Breast epithelium (tissue), 3 donors: ENCODE measurements around the gene TST.

Source experiments
- POLR2A ChIP-seq: fragments of 450-650 bp; IDR thresholded peaks from one replicate; pipeline ENCODE4 v1.6.1; 2016; ENCODE audit warnings: antibody characterized with exemption, mild to moderate bottlenecking, moderate library complexity
- POLR2AphosphoS5 ChIP-seq, 3 donors: sonication (generic); formaldehyde crosslinking; IDR thresholded peaks; one replicate each; pipeline ENCODE4 v1.6.1; 2017; ENCODE audit warnings: antibody characterized with exemption in 3 of 3
- TF ChIP-seq, protein P1 (sequence below), 3 donors: fragments of 450-650 bp; IDR thresholded peaks; one replicate each; pipeline ENCODE4 v1.5.1; 2016 to 2017; ENCODE audit warnings: antibody characterized with exemption in 3 of 3, mild to moderate bottlenecking in 3 of 3, moderate library complexity in 3 of 3

DNA sequence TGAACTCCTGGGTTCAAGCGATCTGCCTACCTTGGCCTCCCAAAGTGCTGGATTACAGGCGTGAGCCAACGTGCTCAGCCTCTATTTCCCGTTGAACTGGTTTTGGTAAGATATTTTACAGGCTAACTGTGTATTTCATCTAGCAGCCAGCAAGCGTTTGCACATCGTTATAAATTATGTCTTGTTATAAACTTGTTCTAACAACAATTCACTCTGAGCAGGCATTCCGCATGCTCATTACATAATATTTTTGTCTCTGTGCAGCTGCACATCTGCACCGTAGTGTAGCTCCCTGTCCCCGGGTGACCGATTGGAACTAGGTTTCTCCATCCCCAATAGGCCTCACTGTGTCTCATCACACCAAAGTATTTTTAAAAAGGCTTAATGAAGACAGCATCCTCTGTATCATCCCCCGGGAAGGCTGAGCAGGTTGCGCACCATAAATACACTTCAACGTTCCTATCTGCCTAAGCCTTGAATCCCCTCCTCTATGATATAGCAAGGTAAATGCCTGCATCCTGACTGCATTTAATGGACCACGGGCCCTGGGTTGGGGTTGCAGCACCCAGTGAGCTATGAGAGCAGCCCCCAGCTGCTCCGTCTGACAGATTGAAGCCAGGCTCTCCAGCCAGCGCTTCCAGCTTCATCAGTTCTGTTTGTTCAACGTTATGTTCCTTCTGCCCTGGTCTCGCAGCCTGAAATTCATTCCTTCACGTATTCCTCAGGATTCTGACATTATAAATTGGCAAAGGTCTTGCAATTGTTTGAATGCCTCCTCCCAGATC lies 47.7 kb downstream of the TST start:
- TF ChIP-seq POLR2AphosphoS5 (IDR thresholded peaks at IDR 0.05) (no peak), POLR2A (no peak)
- TF ChIP-seq, protein P1, sequence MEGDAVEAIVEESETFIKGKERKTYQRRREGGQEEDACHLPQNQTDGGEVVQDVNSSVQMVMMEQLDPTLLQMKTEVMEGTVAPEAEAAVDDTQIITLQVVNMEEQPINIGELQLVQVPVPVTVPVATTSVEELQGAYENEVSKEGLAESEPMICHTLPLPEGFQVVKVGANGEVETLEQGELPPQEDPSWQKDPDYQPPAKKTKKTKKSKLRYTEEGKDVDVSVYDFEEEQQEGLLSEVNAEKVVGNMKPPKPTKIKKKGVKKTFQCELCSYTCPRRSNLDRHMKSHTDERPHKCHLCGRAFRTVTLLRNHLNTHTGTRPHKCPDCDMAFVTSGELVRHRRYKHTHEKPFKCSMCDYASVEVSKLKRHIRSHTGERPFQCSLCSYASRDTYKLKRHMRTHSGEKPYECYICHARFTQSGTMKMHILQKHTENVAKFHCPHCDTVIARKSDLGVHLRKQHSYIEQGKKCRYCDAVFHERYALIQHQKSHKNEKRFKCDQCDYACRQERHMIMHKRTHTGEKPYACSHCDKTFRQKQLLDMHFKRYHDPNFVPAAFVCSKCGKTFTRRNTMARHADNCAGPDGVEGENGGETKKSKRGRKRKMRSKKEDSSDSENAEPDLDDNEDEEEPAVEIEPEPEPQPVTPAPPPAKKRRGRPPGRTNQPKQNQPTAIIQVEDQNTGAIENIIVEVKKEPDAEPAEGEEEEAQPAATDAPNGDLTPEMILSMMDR (IDR thresholded peaks at IDR 0.05): no peak
